ENCODE data around the gene GABARAPL1.

Gene GABARAPL1

DNA sequence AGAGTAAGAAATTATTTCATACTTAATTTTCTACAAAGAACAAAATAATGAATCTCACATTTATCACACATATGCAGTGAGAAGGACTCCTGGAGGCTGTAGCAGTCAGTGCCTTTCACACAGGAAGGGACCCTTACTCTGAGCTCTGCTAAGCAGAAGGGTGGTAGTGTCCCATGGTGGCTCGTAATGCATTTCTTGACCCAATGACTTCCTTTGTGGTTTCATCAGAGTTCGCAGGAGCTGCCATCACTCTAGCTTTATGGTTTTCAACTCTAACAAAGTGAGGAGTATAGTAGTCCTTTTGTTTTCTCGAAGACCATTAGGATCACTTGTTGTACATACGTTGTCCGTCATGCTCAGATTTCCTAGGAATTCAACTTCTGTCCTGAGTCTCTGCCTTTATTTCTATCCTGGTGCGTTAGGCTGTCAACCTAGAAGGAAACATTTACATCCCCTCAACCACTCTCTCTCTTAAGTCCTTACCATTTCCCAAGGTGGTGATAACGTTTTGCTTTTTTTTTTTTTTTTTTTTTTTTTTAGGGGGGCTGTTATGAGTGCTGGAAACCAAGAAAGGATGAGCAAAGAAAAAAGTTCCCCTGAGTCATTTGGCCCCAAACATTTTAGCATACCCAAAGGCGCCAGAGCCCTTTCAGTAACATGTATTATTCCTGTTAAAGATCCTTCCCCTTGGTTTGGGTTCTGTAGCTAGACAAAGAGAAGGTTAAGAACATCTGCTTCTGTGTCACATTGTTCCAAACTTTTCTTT lies 37.2 kb downstream of the GABARAPL1 start:
- in situ Hi-C loops (cut with HindIII; ENCODE audit: low pct_unique_long_range_greater_than_20kb, low sequenced_read_pairs): no loop called here
- no peak for DNase-seq (ENCODE audit: low read depth in 1 of 2, low spot score in 1 of 2)
- no peak for TF ChIP-seq JUND (IDR thresholded peaks at IDR 0.05; ENCODE audit: low read depth)

DNA sequence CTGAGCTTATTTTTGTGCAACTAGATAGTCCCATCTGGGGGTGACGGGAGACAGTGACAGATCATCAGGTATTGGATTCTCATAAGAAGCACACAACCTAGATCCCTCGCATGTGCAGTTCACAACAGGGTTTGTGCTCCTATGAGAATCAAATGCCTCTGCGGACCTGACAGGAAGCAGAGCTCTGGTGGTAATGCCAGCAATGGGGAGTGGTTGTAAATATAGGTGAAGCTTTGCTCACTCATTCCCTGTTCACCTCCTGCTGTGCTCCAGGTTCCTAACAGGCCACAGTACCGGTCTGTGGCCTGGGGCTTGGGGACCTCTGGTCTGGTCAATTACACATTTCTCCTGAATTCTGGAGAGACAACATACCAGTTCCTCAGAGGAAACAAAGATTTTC lies 39.0 kb downstream of the GABARAPL1 start:
- no peak for TF ChIP-seq JUND (IDR thresholded peaks at IDR 0.05; ENCODE audit: low read depth)
- in situ Hi-C loops (cut with HindIII; ENCODE audit: low pct_unique_long_range_greater_than_20kb, low sequenced_read_pairs): no loop called here
- no peak for DNase-seq (ENCODE audit: low read depth in 1 of 2, low spot score in 1 of 2)

DNA sequence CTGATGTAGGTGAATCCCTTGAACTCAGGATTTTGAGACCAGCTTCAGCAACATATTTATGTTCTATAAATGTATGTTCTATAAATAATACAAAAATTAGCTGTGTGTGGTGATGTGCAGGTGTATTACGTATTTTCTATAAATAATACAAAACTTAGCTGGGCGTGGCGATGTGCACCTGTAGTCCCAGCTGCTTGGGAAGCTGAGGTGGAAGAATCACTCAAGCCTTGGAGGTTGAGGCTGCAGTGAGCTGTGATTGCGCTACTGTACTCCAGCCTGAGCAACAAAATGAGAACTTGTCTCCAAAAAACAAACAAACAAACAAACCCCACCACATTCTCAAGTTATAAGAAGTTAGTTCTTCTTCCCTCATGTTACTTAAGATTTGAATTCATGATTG lies 39.5 kb downstream of the GABARAPL1 start:
- no peak for TF ChIP-seq JUND (IDR thresholded peaks at IDR 0.05; ENCODE audit: low read depth)
- in situ Hi-C loops (cut with HindIII; ENCODE audit: low pct_unique_long_range_greater_than_20kb, low sequenced_read_pairs): no loop called here
- DNase-seq (ENCODE audit: low read depth in 1 of 2, low spot score in 1 of 2): no peak

DNA sequence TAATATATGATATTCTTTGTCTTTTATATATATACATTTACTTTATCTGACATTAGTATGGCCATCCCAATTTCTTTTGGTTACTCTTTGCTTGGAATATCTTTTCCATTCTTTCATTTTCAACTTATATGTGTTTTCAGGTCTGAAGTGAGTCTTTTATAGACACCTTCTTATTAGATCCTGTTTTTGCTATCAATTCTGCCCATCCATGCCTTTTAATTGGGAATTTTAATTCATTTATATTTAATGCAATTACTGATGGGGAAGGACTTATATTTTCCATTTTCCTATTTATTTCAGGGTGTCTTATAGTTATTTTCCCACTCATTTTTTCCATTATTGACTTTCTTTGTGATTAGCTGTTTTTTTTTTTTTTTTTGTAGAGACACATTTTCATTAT lies 43.4 kb downstream of the GABARAPL1 start:
- no peak for TF ChIP-seq JUND (IDR thresholded peaks at IDR 0.05; ENCODE audit: low read depth)
- in situ Hi-C loops (cut with HindIII; ENCODE audit: low pct_unique_long_range_greater_than_20kb, low sequenced_read_pairs): no loop called here
- DNase-seq (ENCODE audit: low read depth in 1 of 2, low spot score in 1 of 2): no peak

DNA sequence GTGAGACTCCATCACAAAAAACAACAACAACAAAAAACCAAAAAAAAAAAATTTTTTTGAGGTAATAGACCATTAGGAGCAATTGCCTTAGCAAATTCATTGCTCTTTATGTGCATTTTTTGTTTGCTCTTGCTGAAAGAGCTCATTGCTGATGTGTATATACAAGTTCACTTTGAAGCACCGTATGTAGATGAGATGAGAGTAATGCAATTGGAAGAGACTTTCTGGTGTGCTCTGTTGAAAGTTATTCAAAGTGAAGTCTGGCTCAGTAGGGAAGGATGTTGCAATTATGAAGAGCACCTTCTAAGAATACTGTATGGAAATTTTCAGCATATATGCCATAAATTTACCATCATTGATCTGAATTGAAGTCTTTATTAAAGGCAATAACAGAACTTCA lies 48.2 kb downstream of the GABARAPL1 start:
- no peak for DNase-seq (ENCODE audit: low read depth in 1 of 2, low spot score in 1 of 2)
- in situ Hi-C loops (cut with HindIII; ENCODE audit: low pct_unique_long_range_greater_than_20kb, low sequenced_read_pairs): no loop called here
- no peak for TF ChIP-seq JUND (IDR thresholded peaks at IDR 0.05; ENCODE audit: low read depth)

DNA sequence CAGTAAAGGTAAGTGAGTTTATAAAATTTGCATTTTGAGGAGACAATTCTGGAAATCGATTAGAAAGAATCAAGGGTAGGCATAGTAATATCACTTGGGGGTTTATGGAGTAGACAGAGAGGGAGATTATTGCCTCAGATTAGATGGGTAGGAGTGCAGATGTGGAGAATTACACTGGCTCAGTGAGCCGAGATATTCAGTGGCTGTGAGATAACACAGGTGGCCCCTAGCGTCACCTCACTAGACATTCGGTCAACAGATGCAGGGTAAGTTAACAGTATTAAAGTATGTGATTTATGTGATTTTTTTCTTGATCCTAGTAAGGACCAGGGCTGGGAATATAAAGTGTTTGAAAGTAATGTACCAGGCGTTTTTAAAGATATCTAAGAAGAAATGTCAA lies 55.4 kb downstream of the GABARAPL1 start:
- in situ Hi-C loops (cut with HindIII; ENCODE audit: low pct_unique_long_range_greater_than_20kb, low sequenced_read_pairs): no loop called here
- TF ChIP-seq JUND (IDR thresholded peaks at IDR 0.05; ENCODE audit: low read depth): no peak
- DNase-seq (ENCODE audit: low read depth in 1 of 2, low spot score in 1 of 2): no peak

DNA sequence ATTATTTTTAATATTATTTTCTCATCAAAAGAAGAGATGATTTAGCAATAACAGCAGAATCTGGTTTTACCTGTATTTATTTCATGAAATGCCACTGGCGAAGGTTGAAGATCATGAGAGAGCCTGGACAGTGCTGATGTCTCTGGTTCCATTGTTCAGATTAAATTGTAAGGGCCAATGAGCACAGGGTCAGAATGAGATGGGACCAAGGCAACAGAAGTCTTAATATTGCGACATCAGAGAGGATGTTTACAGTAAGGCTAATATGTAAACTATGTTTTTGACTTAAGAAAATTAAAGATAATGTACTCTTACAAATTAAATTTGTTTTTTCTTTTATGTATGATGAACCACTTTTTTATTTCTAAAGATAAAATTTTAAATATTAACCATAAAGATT lies 59.8 kb downstream of the GABARAPL1 start:
- in situ Hi-C loops (cut with HindIII; ENCODE audit: low pct_unique_long_range_greater_than_20kb, low sequenced_read_pairs): no loop called here
- no peak for DNase-seq (ENCODE audit: low read depth in 1 of 2, low spot score in 1 of 2)
- TF ChIP-seq JUND (IDR thresholded peaks at IDR 0.05; ENCODE audit: low read depth): no peak
